Effector memory CD4-positive, alpha-beta T cell (primary cell): ENCODE data around the gene NGEF.

Experiments
- DNase-seq, 3 donors: peaks; one replicate each; pipeline ENCODE4 v3.0.0-alpha.2; 2020
- H3K27ac ChIP-seq: 2 replicates; pipeline ENCODE4 v1.7.0; 2013; ENCODE audit warnings: mild to moderate bottlenecking, low read length, moderate library complexity; ENCODE audit not compliant: insufficient read depth, poor library complexity, severe bottlenecking
- H3K27me3 ChIP-seq: replicated peaks from 2 replicates; pipeline ENCODE4 v1.7.0; 2013; ENCODE audit warnings: mild to moderate bottlenecking, low read length; ENCODE audit not compliant: insufficient read depth, control insufficient read depth, poor library complexity, severe bottlenecking
- H3K36me3 ChIP-seq: 2 replicates; pipeline ENCODE4 v1.7.0; 2013; ENCODE audit warnings: mild to moderate bottlenecking, low read length, moderate library complexity; ENCODE audit not compliant: control insufficient read depth, insufficient read depth
- H3K4me1 ChIP-seq: 2 replicates; pipeline ENCODE4 v1.7.0; 2013; ENCODE audit warnings: low read length, mild to moderate bottlenecking; ENCODE audit not compliant: control insufficient read depth, insufficient read depth, poor library complexity, severe bottlenecking
- H3K4me3 ChIP-seq: 2 replicates; pipeline ENCODE4 v1.7.0; 2013; ENCODE audit warnings: low read length, low read depth, mild to moderate bottlenecking; ENCODE audit not compliant: insufficient read depth, poor library complexity, severe bottlenecking
- H3K9me3 ChIP-seq: 2 replicates; pipeline ENCODE4 v1.7.0; 2013; ENCODE audit warnings: mild to moderate bottlenecking, low read length, moderate library complexity; ENCODE audit not compliant: control insufficient read depth

NGEF gene

DNA sequence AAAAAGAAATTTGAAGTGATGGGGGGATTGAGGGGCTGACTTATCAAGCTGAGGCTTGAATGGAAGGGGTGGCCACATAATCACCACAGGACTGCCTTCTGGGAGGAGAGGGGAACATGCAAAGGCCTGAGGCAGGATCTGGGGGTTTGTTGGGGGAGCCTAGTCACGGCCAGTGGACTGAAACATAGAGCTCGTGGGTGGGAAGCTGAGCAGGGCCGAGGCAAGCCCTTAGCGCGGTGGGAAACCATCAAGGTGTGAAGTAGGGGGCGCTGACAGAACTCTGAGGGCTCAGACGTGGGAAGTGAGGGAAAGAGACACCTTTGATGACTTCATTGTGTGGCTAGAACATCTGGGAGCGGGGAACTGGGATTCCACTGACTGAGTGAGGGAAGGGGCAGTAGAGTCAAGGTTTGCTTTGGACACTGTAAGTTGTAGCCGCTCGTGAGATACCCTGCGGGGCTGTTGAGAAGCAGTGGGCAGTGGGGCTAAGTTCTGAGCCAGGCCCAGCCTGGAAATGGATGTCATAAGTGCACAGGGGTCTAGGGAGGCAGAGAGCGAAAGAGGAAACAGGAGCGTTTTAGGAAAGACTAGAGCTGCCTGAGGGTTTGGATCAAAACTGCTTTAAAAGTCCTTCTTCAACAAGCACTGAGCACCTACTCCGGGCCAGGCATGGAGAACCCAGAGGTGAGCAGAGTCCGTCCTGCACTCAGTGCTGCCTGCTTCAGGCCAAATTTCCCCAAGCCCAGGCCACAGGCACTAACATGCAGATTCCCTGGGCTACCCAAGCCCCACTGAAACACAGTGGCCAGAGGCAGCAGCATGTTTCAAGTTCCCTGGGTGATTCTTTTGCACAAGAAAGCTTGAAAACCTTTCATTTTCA, 143.7 kb downstream of the NGEF start:
- Histone ChIP-seq H3K9me3 (no peaks in the 10 kb centered on the region), H3K27me3 (peaks cover under 1% of the 10 kb centered on the region), H3K36me3 (no peaks in the 10 kb centered on the region), H3K4me1 (no peaks in the 10 kb centered on the region), H3K27ac (no peak overlapping the region), H3K4me3 (no peak overlapping the region)
- no peak for DNase-seq

DNA sequence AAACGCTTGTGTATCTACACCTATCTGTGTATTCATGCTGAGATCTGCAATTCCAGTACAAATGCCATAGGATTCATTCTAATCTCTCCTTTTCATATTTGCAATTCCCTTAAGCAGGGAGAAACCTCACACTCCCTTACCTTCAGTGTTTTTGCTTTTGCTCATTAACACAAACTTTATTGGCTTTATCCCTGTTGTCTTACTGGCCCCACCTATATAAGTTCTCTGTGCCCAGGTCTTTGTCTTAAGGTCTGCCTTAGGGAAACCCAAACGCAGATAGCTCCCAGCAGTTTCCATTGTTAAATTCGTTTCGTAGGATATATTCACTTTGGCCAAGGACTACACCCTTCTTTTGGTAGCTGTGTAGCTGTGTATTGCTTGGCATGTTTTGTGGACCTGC, 147.0 kb downstream of the NGEF start:
- no peak for DNase-seq
- Histone ChIP-seq H3K9me3 (no peaks in the 10 kb centered on the region), H3K4me3 (no peak overlapping the region), H3K4me1 (no peaks in the 10 kb centered on the region), H3K27ac (no peak overlapping the region), H3K36me3 (no peaks in the 10 kb centered on the region), H3K27me3 (no peaks in the 10 kb centered on the region)

DNA sequence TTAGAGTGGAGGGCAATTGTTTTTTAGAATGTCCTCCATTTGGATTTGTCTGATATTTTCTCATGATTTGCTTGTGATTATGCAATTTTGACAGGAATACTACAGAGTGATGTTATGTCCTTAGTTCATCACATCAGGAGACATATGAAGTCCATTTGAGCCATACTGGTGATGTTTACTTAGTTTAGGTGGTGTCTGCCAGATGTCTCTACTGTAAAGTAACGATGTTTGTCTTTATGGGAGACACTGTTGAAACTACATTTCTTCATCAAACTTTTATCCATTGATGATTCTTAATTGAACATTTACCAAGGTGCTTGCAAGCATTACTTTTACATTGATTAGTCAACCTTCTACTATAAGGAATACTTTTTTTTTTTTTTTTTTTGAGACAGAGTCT, 147.9 kb downstream of the NGEF start:
- DNase-seq, result no peak
- Histone ChIP-seq H3K27ac (no peak overlapping the region), H3K36me3 (no peaks in the 10 kb centered on the region), H3K4me1 (no peaks in the 10 kb centered on the region), H3K4me3 (no peak overlapping the region), H3K9me3 (no peaks in the 10 kb centered on the region), H3K27me3 (no peaks in the 10 kb centered on the region)

DNA sequence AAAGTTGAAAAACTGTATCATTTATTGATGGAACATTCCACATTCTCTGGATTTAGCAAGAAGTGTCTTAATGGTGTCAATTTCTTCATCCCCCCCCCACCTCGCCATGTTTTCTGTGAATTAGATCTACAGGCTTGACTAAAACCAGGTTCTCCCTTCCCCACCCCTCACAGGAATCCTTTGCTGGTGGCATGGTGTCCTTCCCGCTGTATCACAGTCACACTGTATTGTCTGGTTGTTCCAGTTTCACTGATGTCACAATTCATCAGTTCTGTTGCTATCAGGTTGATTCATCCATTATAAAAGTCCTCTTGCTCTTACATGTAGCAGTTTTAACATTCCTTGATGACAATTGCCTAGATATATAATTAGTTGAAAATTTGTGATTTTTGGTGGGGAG, 149.1 kb downstream of the NGEF start:
- no peak overlapping the region for H3K4me3 ChIP-seq
- H3K4me1 ChIP-seq, result no peaks in the 10 kb centered on the region
- no peak overlapping the region for H3K27ac ChIP-seq
- DNase-seq, result no peak
- H3K36me3 ChIP-seq, result peaks cover 4% of the 10 kb centered on the region
- no peaks in the 10 kb centered on the region for H3K27me3 ChIP-seq
- H3K9me3 ChIP-seq, result no peaks in the 10 kb centered on the region

DNA sequence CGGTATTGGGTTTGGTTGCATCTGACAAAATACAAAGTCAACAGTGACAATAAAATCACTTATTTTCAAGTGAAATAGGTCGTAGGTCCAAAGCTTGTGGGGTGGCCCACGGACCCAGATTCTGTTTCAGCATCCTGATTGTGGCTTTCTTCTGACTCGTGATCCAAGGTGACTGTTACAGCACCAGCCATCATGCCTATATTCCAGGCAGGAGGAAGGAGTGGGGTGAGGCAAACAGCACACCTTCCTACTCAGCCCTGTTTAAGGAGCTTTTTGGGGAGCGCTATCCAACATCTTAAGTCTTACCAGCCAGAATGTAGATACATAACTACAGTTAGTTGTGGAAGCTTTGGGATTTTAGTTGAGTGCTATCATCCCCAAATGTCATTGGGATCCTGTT, 151.7 kb downstream of the NGEF start:
- Histone ChIP-seq H3K36me3 (peaks cover 29% of the 10 kb centered on the region), H3K27me3 (no peaks in the 10 kb centered on the region), H3K27ac (no peak overlapping the region), H3K4me3 (no peak overlapping the region), H3K4me1 (no peaks in the 10 kb centered on the region), H3K9me3 (no peaks in the 10 kb centered on the region)
- DNase-seq, result no peak

DNA sequence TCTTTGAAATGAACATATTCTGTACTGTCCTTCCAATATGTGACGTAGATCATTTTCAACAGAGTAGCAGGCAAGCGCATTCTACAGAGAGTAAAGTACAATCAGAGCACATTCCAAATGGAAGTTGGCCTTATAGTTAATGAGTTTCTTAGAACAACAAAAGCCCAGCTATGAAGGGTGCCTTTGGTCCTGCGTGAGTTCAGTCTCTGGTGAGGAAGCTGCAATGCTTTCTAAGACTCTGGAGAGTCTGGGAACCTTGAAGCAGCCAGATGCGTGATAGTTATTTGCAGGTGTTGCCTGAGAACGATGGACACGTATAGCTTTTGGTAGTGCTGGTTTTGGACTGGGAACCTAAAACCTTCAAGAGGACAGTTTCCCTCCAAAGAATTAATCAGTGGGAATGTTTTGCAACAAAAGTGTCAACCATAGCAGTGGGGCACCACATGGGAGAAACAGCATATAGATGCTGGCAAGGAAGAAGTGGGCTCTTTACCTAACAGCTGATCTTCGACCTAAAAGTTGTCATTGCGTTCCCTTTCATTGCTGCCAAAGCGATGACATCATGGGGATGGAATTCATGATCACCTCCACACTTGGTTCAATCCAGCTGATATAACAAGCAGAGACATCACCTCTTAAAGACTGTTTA, 152.3 kb downstream of the NGEF start:
- Histone ChIP-seq H3K4me3 (no peak overlapping the region), H3K36me3 (peaks cover 36% of the 10 kb centered on the region), H3K27me3 (no peaks in the 10 kb centered on the region), H3K27ac (no peak overlapping the region), H3K4me1 (no peaks in the 10 kb centered on the region), H3K9me3 (no peaks in the 10 kb centered on the region)
- no peak for DNase-seq

DNA sequence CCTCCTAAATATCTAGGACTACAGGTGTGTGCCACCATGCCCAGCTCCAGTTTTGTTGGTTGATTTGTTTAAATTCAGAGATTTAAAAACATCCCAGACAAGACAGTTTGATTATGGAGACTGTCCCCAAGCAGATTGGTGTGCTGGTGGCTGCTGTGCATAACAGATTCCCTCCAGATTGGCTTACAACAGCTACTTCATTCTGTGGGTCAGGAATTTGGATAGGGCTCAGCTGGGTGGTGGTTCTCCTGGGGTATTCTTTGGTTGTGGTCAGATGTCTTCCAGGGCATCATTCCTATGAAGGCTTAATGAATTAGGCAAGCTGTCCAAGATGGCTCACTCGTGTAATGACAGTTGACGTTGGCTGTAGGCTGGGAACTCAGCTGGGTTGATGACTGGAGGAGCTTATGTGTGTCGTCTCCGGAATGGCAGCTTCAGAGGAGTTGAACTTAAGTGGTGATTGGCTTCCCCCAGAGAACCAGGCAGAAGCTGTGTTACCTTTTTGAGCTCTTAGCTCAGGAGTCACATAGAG, 153.6 kb downstream of the NGEF start:
- Histone ChIP-seq H3K4me3 (no peak overlapping the region), H3K4me1 (no peaks in the 10 kb centered on the region), H3K27me3 (no peaks in the 10 kb centered on the region), H3K9me3 (no peaks in the 10 kb centered on the region), H3K27ac (no peak overlapping the region), H3K36me3 (peaks cover 42% of the 10 kb centered on the region)
- no peak for DNase-seq

DNA sequence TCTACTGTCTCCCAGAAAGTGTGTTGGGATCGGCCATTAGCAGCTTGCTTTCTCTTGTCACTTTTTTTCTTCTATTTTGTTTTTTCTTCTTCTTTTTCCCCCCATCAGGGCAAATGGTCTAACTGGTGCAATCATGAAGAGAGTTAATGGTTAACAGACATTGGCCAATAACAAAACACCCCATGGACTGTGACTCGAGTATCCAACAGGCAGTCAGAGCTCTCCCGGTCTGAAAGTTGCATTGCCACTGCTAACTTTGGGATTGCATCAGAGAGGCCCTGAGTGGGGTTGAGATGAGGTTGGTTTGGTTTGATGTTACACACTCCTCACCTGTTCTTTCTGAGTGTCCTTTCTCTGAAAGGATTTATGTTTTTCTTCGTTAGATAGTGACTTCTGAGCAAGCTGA, 155.9 kb downstream of the NGEF start:
- Histone ChIP-seq H3K27ac (no peak overlapping the region), H3K27me3 (no peaks in the 10 kb centered on the region), H3K4me1 (no peaks in the 10 kb centered on the region), H3K36me3 (peaks cover 48% of the 10 kb centered on the region), H3K9me3 (no peaks in the 10 kb centered on the region), H3K4me3 (no peak overlapping the region)
- no peak for DNase-seq

DNA sequence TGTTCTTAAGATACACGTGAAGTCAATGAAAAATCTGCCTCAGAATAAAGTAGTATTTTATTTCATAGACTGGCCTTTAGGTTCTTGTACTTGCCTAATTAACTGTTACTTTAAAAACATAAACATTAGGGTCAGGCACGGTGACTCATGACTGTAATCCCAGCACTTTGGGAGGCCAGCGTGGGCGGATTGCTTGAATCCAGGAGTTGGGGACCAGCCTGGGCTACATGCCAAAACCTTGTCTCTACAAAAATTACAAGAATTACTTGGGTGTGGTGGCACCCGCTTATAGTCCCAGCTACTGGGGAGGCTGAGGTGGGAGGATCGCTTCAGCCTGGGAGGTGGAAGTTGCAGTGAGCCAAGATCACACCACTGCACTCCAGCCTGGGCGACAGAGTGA, 159.0 kb downstream of the NGEF start:
- Histone ChIP-seq H3K27me3 (no peaks in the 10 kb centered on the region), H3K9me3 (no peaks in the 10 kb centered on the region), H3K4me3 (no peak overlapping the region), H3K36me3 (peaks cover 70% of the 10 kb centered on the region), H3K27ac (no peak overlapping the region), H3K4me1 (no peaks in the 10 kb centered on the region)
- no peak for DNase-seq

DNA sequence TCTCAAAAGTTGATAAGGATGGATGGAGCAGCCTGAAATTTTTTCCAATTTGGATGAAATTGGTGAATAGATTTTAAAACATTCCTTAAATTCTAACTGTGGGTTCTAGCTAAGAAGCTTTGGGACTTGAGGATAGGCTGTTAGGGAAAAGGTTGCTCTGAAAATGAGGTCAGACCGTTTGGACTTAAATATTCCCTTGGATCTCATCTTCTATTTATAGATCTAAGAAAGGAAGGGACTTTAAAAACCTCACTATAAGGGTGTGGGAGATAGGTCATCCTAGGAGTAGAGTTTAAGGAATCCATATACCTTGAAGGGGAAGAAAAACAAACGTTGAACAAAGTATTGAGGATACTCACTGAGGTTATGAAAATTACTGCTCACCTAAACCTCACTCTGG, 160.4 kb downstream of the NGEF start:
- DNase-seq, result no peak
- no peaks in the 10 kb centered on the region for H3K27me3 ChIP-seq
- peaks cover 72% of the 10 kb centered on the region for H3K36me3 ChIP-seq
- no peak overlapping the region for H3K27ac ChIP-seq
- no peaks in the 10 kb centered on the region for H3K4me1 ChIP-seq
- H3K4me3 ChIP-seq, result no peak overlapping the region
- no peaks in the 10 kb centered on the region for H3K9me3 ChIP-seq
